Fibroblast of mammary gland (primary cell): ENCODE results near the gene TWSG1.
"Not testable (repeated sequence)": the region's sequence is repeated elsewhere in the genome, so short reads cannot be mapped to it uniquely, and the experiment has no call there.

Experiments
- DNase-seq: peaks from one replicate; pipeline ENCODE4 v3.0.0-alpha.2; 2010; ENCODE audit warnings: low read depth
- H3K4me3 ChIP-seq: 2 replicates; pipeline ENCODE4 v1.5.1; 2011; ENCODE audit warnings: low read depth, mild to moderate bottlenecking, low read length, moderate library complexity; ENCODE audit not compliant: control insufficient read depth
- CTCF ChIP-seq: conservative IDR thresholded peaks from 2 replicates; pipeline ENCODE4 v1.5.1; 2011; ENCODE audit warnings: low read depth, low read length, inconsistent platforms; ENCODE audit not compliant: control insufficient read depth, insufficient read depth

TWSG1 gene

GRCh38 chr18:9428301-9428706 is 93.7 kb downstream of the TWSG1 start:
- TF ChIP-seq CTCF, result no peak
- DNase-seq, result no peak
- H3K4me3 ChIP-seq, result no peak overlapping the region

DNA sequence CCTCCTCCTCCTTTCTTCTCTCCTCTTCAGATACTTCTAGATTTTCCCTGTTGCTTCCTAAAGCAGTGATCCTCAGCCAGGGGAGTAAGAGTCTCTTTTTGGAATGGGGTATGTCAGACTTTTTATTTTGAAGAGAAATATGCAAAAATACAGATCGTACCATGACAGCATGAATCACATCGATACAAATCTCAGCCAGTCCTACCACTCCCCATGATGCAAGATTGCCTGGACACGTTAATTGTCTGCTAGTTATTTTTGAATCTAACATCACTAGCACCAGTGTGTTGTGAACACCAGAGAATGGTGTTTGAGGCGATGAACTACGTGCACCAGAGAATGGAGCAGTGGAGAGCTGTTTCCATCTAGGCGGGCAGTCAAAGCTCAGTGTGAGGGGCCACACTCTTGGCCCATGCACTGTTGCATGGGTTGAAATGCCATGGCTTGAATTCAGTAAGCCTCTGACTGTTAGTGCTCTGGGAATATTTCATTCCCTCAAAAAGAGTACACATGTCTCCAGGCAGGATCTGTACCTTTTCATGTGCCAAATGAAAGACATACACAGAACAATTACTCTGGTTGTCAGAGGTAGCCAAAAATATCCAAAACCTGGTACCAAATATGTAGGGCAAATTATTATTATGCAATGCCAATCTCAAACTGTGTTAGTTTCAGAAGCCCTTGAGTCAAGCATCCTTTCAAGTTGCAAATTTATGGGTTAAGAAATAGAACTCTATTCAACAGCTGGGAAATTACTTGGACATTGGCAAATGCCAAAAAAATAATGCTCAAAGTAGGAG is 94.5 kb downstream of the TWSG1 start:
- H3K4me3 ChIP-seq, result no peak overlapping the region
- DNase-seq, result no peak
- TF ChIP-seq CTCF, result no peak

DNA sequence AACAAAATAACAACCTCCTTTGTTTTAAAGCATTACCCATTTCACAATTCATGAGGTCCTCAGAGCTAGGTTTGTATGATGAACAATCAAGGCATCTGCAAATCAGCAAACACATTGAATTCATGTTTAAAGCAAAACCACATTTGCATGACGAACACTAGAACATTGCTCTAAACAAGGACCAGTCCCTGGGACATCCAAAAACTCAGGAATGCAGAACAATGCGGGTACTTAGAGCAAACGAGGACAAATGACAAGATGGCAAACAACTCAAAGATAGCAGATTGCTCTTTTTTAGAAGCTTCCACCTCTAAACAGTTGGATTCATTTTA is 95.1 kb downstream of the TWSG1 start:
- no peak for TF ChIP-seq CTCF
- peak; percentile 59 for DNase-seq
- H3K4me3 ChIP-seq, result no peak overlapping the region

- DNase-seq, H3K4me3 ChIP-seq: not testable (repeated sequence)
These were observed 95.7 kb downstream of the TWSG1 start for GRCh38 chr18:9430315-9430714.

GRCh38 chr18:9431296-9431695 is 96.7 kb downstream of the TWSG1 start:
- TF ChIP-seq CTCF, result no peak
- no peak for DNase-seq
- H3K4me3 ChIP-seq, result no peak overlapping the region

- not testable (repeated sequence) for DNase-seq, H3K4me3 ChIP-seq
These were observed 98.5 kb downstream of the TWSG1 start for GRCh38 chr18:9433122-9433521.

DNA sequence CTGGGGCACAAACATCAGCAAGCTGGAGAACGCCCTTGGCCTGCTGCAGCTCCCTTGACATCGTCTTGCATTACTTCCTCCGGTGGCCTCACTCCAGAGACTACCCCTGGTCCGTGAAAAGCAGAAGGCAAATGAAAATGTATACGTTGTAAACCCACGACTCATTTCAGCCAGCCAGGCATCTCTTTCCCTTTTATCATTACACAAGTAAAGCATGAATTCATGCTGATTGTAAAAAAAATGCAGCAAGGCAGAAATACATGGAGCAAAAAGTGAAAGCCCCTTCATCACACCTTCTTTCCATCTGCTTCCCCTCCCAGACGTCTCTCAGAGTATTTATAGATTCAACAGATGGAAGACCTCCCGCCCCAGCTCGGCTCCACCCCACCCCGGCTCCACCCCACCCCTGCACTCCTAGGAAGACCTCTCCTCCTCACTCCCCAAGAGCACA is 99.1 kb downstream of the TWSG1 start:
- no peak for DNase-seq
- no peak for TF ChIP-seq CTCF
- H3K4me3 ChIP-seq, result no peak overlapping the region

DNA sequence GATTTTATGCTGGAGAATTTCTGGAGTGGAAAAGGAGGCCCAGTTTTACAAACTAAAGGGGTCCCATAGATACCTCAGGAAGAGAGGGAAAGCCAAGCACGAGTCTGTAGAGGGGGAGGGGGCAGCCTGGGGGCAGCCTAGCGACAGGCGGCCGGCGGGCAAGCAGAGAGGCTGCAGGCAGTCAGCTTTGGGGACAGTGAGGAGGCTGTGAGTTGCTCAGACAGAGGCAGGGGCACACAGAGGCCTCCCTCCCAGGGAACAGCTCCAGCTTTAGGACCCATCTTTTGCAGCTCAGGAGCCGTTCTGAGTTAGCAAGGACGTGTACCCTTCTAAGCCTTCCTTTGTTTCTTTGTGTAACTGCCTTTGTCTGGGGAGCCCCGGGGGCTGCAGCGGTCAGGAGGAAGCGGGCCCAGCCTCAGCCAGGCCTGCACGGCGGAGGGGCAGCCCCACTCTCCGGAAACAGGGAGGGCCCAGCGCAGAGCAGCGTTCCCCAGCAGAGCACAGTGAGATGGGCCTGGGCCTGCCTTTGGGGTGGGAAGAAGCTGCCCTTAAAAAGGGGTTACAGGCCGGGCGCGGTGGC is 99.6 kb downstream of the TWSG1 start:
- TF ChIP-seq CTCF, result no peak
- DNase-seq, result no peak

More for the DNA sequence above, 99.6 kb downstream of the TWSG1 start:
- no peak overlapping the region for H3K4me3 ChIP-seq
